GM18505 (cell line): ENCODE measurements around the gene KNDC1.
"Not testable (repeated sequence)": the region's sequence is repeated elsewhere in the genome, so short reads cannot be mapped to it uniquely, and the experiment has no call there.

ENCODE experiments used
- ATAC-seq: cut with Tn5 transposase; IDR thresholded peaks from one replicate; pipeline ENCODE4 v1.9.1; 2021; ENCODE audit not compliant: unreplicated experiment
- POLR2A ChIP-seq: IDR thresholded peaks from 4 replicates; pipeline ENCODE4 v1.6.1; 2011; ENCODE audit warnings: borderline replicate concordance; ENCODE audit not compliant: insufficient read depth, insufficient read length; ENCODE audit errors: extremely low read depth

Gene KNDC1

DNA sequence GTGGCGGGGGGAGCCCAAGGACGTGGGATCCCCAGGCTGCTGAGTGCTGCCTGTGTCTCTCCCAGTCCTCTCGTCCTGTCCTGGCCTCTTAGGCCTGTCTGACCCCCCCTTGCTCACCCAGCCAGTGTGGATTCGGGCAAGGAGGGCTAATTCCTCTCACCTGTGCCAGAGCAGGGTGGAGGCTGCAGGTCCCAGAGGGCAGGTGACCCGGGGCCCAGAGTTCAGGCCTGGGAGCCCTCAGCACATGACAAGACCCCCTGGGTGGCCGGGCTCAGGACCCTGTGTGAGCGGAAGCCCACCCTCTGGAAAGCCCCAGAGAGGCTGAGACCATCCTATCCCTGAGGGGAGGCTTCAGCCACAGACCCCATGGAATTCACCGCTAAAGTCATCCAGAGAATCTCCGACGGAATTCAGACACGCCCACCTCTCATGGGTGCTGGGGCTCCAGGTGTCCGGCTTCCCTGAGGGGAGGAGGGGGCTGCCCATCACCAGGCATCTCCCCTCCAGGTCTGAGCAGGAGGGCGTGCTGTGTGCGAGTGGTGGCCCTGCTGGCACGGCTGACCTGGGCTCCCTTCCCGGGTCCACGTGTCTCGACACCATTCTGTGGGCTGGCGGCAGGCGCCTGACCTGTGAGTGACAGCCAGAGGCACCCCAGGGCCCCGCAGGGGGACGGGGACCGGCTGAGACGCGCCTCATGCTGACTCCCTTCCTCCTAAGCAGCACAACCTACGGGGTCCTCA, 5.0 kb downstream of the KNDC1 start:
- no peak for ATAC-seq
- TF ChIP-seq POLR2A, result no peak

DNA sequence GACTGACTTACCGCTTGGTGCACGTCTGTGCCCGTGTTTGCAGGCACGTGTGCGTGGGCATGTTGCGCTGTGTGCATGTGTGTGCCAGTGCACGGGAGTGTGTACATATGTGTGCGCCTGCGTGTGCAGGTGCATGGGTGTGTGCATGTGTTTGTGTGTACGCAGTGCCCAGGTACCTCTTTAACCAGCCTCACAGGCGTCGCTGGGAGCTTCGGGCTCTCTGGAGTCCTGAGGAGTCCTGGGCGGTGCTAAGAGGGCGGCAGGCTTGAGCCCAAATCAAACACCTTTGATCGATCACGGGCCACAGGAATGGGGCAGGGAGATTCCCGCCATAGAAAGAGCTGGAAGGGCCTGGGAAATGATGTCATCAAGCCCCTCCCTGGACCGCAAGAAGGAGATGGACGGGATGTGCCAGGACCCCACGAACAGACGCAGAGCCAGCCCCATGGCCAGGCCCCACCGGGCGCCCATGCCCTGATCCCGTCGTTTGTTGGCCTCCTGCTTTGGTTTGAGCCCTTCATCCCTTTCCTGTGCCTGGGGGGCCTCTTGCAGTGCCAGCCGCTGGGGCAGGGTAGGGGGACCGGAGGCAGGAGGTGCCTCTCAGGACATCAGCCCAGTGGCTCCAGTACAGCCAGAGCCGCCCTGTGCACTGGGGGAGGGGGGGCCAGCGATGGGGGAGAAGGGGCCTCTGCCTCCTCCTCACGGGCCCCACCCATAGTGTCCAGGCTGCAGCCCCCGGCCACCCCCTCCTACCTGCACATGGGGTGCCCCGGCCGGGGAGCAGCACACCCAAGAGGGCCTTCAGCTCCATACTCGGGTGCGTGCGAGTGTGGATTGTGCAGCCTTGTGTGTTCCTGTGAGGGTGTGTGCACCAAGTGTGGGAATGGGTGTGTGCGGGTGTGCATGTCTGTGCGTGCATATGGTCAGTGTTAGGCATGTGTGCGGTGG, 5.8 kb downstream of the KNDC1 start:
- no peak for ATAC-seq
- no peak for TF ChIP-seq POLR2A

GRCh38 chr10:133166504-133166827, 6.4 kb downstream of the KNDC1 start:
- no peak for ATAC-seq
- TF ChIP-seq POLR2A, result no peak

- ATAC-seq, result no peak
- TF ChIP-seq POLR2A, result no peak
These were observed 7.0 kb downstream of the KNDC1 start for GRCh38 chr10:133166828-133167692.

GRCh38 chr10:133167693-133168616, 7.9 kb downstream of the KNDC1 start:
- TF ChIP-seq POLR2A, result no peak
- no peak for ATAC-seq

DNA sequence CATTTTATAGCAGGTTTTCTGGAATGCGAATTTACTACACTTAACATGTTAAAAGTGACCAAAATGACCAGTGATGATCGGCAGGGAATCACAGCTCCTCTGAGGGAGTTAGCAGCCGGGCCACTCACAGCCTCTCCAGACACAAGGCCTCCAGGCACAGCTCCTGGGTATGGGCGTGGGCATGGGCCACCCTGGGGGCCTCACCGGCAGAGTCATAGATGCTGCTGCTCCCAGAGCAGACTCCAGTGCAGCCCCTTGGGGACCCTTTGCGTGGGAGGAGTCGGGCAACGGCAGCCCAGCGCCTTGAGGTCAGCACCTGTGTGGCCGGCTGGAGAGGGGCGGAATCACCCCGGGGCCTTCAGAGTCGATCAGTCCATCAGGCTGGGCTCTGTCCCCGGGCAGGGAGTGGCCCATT, 8.6 kb downstream of the KNDC1 start:
- TF ChIP-seq POLR2A, result no peak
- no peak for ATAC-seq

DNA sequence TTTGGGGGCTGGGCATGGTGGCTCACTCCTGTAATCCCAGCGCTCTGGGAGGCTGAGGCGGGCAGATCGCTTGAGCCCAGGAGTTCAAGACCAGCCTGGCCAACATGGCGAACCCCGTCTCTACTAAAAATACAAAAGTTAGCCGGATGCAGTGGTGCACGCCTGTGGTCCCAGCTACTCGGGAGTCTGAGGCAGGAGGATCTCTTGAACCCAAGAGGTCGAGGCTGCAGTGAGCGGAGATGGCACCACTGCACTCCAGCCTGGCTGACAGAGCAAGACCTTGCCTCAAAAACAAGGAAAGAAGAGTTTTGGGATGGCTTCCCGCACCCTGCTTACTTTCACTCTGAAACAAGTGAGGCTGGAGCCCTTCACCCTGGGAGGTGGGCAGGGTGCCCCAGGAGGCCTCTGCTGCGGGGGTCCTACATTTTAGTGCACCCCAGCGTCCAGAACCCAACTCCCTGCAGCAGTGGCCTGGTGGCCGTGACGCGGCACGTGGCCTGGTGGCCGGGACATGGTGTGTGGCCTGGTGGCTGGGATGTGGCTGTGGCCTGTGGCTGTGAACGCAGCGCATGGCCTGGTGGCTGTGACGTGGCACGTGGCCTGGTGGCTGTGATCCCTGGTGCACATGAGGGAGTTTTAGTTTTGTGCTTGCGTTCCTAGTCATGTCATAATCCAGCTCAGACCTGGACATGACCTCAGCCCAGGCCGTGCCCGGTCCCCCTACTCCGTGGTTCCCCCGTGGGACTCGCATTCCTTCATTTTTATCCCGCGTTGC, 9.3 kb downstream of the KNDC1 start:
- no peak for ATAC-seq
- TF ChIP-seq POLR2A, result no peak

DNA sequence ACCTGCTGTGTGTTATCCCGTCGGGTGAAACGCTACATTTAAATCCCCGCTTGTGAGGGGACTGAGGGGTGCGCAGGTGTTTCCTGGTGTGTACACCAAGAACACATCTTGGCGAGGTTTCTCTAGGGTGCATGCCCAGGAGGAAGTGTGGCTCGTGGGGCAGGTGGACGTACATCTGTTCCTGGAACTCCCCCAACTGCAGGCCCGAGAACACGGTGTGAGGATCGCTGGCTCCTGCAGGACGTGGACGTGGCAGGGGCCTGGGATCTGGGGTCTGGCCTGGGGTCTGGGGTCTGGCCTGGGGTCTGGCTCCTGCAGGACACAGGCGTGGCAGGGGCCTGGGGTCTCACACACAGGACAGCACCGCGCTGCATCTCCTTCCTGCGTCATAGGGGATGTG, 10.1 kb downstream of the KNDC1 start:
- no peak for TF ChIP-seq POLR2A
- ATAC-seq, result no peak

GRCh38 chr10:133173860-133174640, 14.0 kb downstream of the KNDC1 start:
- TF ChIP-seq POLR2A, result no peak
- no peak for ATAC-seq

- no peak for ATAC-seq
- TF ChIP-seq POLR2A, result no peak
These were observed 14.8 kb downstream of the KNDC1 start for GRCh38 chr10:133174689-133175263.

DNA sequence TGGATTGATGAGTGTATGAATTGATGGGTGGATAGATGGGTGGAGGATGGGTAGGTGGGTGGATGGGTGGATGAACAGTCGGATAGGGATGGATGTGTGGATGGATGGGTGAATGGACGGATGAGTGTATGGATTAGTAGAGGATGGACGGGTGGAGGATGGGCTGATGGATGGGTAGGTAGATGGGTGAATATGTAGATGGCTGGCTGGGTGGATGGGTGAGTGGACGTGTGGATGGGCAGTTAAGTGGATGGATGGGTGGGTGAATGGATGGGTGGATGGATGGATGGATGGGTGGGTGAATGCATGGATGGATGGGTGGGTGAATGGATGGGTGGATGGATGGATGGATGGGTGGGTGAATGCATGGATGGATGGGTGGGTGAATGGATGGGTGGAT, 15.6 kb downstream of the KNDC1 start:
- ATAC-seq, result not testable (repeated sequence)
